Fibroblast of lung (primary cell): ENCODE results near the gene TMEM134. TPM values are rescaled to one million over a fixed set of nuclear protein-coding genes. Genes with fewer than 3 reads are reported as not detected.

ENCODE experiments used
- DNase-seq, 2 donors: peaks; one replicate each; pipeline versions ENCODE4 v3.0.0 to v3.0.0-alpha.2; 2010; ENCODE audit warnings: low read depth in 2 of 2
- H2AFZ ChIP-seq: 2 replicates; pipeline ENCODE4 v1.5.1; 2012; ENCODE audit warnings: low read length, control low read depth, inconsistent platforms
- H3K27ac ChIP-seq: 2 replicates; pipeline ENCODE4 v1.5.1; 2011; ENCODE audit warnings: low read length, control low read depth; ENCODE audit not compliant: insufficient read depth
- H3K27me3 ChIP-seq: 2 replicates; pipeline ENCODE4 v1.5.1; 2011; ENCODE audit warnings: mild to moderate bottlenecking, low read length; ENCODE audit not compliant: control insufficient read depth, insufficient read depth
- H3K36me3 ChIP-seq: 2 replicates; pipeline ENCODE4 v1.5.1; 2011; ENCODE audit warnings: low read length; ENCODE audit not compliant: control insufficient read depth, insufficient read depth
- H3K4me1 ChIP-seq: 2 replicates; pipeline ENCODE4 v1.5.1; 2011; ENCODE audit warnings: low read length; ENCODE audit not compliant: control insufficient read depth, insufficient read depth; ENCODE audit errors: extremely low read depth
- H3K4me2 ChIP-seq: 2 replicates; pipeline ENCODE4 v1.5.1; 2011; ENCODE audit warnings: low read length, control low read depth; ENCODE audit not compliant: insufficient read depth; ENCODE audit errors: extremely low read depth
- H3K4me3 ChIP-seq, 4 experiments: fragments of 200-600 bp in 1 of 4; sonication (generic) in 1 of 4; replicated peaks in 1 of 4; 2 replicates each; pipeline ENCODE4 v1.5.1; 2011 to 2016; ENCODE audit warnings: low read length in 4 of 4, low read depth in 3 of 4, mild to moderate bottlenecking in 3 of 4, control low read depth in 2 of 4, inconsistent platforms in 1 of 4, mixed read lengths in 1 of 4; ENCODE audit not compliant: insufficient read depth in 1 of 4; ENCODE audit errors: control extremely low read depth in 1 of 4
- H3K79me2 ChIP-seq: 2 replicates; pipeline ENCODE4 v1.5.1; 2012; ENCODE audit warnings: mild to moderate bottlenecking, low read length, inconsistent platforms; ENCODE audit not compliant: control insufficient read depth, insufficient read depth
- H3K9ac ChIP-seq: 2 replicates; pipeline ENCODE4 v1.5.1; 2011; ENCODE audit warnings: mild to moderate bottlenecking, low read length, control low read depth; ENCODE audit not compliant: insufficient read depth
- H3K9me3 ChIP-seq: 2 replicates; pipeline ENCODE4 v1.5.1; 2012; ENCODE audit warnings: low read depth, low read length; ENCODE audit not compliant: control insufficient read depth, insufficient read depth
- H4K20me1 ChIP-seq: 2 replicates; pipeline ENCODE4 v1.5.1; 2011; ENCODE audit warnings: low read length; ENCODE audit not compliant: control insufficient read depth, insufficient read depth; ENCODE audit errors: extremely low read depth
- CTCF ChIP-seq, 2 donors: IDR thresholded peaks in 1 of 2; conservative IDR thresholded peaks in 1 of 2; 1 replicate in 1 of 2; 2 replicates in 1 of 2; pipeline ENCODE4 v1.5.1; 2011 to 2012; ENCODE audit warnings: low read length in 2 of 2, control low read depth in 1 of 2, inconsistent platforms in 1 of 2, low read depth in 1 of 2, mild to moderate bottlenecking in 1 of 2
- EZH2 ChIP-seq: IDR thresholded peaks from 2 replicates; pipeline ENCODE4 v1.5.1; 2012; ENCODE audit warnings: low read length, control low read depth, mild to moderate bottlenecking; ENCODE audit errors: missing control alignments
- polyA plus RNA-seq, 2 donors: library from polyadenylated mRNA; depleted of rRNA in 1 of 2; stranded (reverse) in 1 of 2; unstranded in 1 of 2; fragments of >200 nt; gene quantifications; 2 replicates each; pipeline ENCODE4 v1.2.1, GENCODE V29; 2011 to 2012; ENCODE audit warnings: missing spikeins in 1 of 2
- total RNA-seq: library from RNA; depleted of rRNA; stranded (reverse); fragments of >200 nt; gene quantifications from 2 replicates; pipeline ENCODE4 v1.2.1, GENCODE V29; 2014

Gene TMEM134
- total and polyA plus RNA-seq, 2 donors (not counting 1 experiment from before 2014, with no cell fraction given) = 11.2 to 22.0 TPM

DNA sequence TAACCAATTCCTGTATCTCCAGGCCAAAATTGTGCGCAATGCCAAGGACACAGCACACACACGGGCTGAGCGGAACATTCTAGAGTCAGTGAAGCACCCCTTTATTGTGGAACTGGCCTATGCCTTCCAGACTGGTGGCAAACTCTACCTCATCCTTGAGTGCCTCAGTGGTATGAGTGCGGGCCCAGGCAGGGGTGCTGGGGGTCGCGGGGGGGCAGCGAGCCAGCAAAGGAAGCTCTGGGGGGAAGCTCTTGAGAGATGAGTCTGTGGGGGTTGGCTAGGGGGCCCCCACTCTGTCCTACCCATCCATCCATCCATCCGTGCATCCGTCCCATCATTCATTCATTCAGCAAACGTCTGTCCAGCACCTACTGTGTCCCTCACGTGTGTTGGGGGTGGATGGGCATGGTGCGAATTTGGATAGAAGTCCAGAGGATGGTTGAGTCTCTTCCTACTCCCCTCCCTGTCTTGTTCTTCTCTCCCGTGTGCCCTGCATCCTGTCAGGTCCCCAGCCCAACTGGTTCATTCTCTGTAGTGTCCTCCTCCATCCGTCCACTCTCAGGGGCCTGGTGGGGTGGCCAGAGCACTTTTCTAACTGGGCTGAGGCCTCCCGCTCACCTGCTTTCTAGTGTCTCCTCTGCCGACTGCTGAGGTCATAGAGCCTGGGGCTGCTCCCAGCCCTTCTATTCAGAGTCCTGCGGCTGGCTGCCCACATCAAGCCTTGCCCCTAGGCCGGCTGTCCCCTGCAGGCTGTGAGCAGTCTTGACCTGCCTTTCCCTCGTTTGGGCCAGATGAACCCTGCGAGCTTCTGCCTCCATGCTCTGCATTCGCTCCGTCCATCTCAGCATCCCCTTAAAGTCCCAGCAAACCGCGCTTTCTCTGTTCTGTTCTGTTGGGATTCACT is 37.5 kb downstream of the TMEM134 start:
- Histone ChIP-seq H3K4me3 (no peak overlapping the region), H3K27me3 (no peaks in the 10 kb centered on the region), H4K20me1 (no peaks in the 10 kb centered on the region), H3K27ac (no peak overlapping the region), H3K4me1 (peaks cover 2% of the 10 kb centered on the region), H2AFZ (no peak overlapping the region), H3K4me2 (no peak overlapping the region), H3K79me2 (peaks cover 10% of the 10 kb centered on the region), H3K9me3 (no peaks in the 10 kb centered on the region), H3K9ac (no peak overlapping the region), H3K36me3 (peaks cover 31% of the 10 kb centered on the region)
- TF ChIP-seq EZH2 (no peak), CTCF (conservative IDR thresholded peaks at IDR 0.05 in 1 of 2, IDR thresholded peaks at IDR 0.05 in 1 of 2; ENCODE audit: low read depth in 1 of 2, low read length in 2 of 2) (no peak)
- DNase-seq = no peak

GRCh38 chr11:67429722-67430121 is 39.3 kb downstream of the TMEM134 start:
- peaks cover 2% of the 10 kb centered on the region for H3K4me1 ChIP-seq
- H4K20me1 ChIP-seq = no peaks in the 10 kb centered on the region
- peaks cover 22% of the 10 kb centered on the region for H3K36me3 ChIP-seq
- H3K79me2 ChIP-seq = peaks cover 10% of the 10 kb centered on the region
- peak overlapping the region in 2 of 4 experiments; percentile 82 to 93 for H3K4me3 ChIP-seq
- no peak for TF ChIP-seq CTCF (conservative IDR thresholded peaks at IDR 0.05 in 1 of 2, IDR thresholded peaks at IDR 0.05 in 1 of 2; ENCODE audit: low read depth in 1 of 2, low read length in 2 of 2)
- no peak for TF ChIP-seq EZH2
- no peak overlapping the region for H2AFZ ChIP-seq
- no peak overlapping the region for H3K27ac ChIP-seq
- H3K9ac ChIP-seq = no peak overlapping the region
- peak overlapping the region; percentile 93 for H3K4me2 ChIP-seq
- H3K9me3 ChIP-seq = no peaks in the 10 kb centered on the region
- DNase-seq = no peak
- H3K27me3 ChIP-seq = no peaks in the 10 kb centered on the region

GRCh38 chr11:67429038-67429668 is 39.9 kb downstream of the TMEM134 start:
- no peaks in the 10 kb centered on the region for H3K27me3 ChIP-seq
- H3K79me2 ChIP-seq = peaks cover 10% of the 10 kb centered on the region
- peak overlapping the region; percentile 90 for H3K9ac ChIP-seq
- DNase-seq = no peak
- no peak overlapping the region for H2AFZ ChIP-seq
- H3K4me3 ChIP-seq = peak overlapping the region; percentile 62 to 93 (median 87)
- peaks cover 2% of the 10 kb centered on the region for H3K4me1 ChIP-seq
- H4K20me1 ChIP-seq = no peaks in the 10 kb centered on the region
- TF ChIP-seq EZH2 = no peak
- no peak for TF ChIP-seq CTCF (conservative IDR thresholded peaks at IDR 0.05 in 1 of 2, IDR thresholded peaks at IDR 0.05 in 1 of 2; ENCODE audit: low read depth in 1 of 2, low read length in 2 of 2)
- peak overlapping the region; percentile 93 for H3K4me2 ChIP-seq
- H3K9me3 ChIP-seq = no peaks in the 10 kb centered on the region
- peaks cover 17% of the 10 kb centered on the region for H3K36me3 ChIP-seq
- H3K27ac ChIP-seq = peak overlapping the region; percentile 62
